GDM1 (cell line): ENCODE data around the gene KRT15.

ENCODE experiments used
- DNase-seq: peaks from one replicate; lab custom pipeline; 2025; lab: John Stamatoyannopoulos, UW

Gene KRT15

GRCh38 chr17:41480136-41480535 is 38.6 kb downstream of the KRT15 start:
- no peak for DNase-seq

- DNase-seq: no peak
Measured at GRCh38 chr17:41478237-41478636, 40.5 kb downstream of the KRT15 start.

GRCh38 chr17:41476866-41477815 is 41.5 kb downstream of the KRT15 start:
- DNase-seq: no peak

DNA sequence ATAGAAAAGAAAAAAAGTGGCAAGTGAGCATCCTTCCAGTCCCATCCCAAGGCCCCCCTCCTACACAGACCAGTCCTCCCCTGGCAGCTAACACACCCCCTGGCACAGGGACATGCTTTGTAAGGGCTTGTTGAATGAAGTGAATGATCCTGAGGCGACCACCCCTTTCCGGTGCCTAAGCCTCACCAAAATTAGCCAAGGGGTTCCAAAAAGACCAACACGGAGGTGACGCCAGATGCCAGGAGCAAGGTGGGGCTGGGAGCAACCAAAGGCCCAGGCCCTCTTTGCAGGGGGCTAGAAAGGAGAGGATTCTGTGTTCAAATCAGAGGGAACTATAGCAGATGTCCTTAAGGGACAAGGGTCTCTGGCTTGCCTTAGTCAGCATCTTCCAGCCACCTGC is 43.3 kb downstream of the KRT15 start:
- no peak for DNase-seq

DNA sequence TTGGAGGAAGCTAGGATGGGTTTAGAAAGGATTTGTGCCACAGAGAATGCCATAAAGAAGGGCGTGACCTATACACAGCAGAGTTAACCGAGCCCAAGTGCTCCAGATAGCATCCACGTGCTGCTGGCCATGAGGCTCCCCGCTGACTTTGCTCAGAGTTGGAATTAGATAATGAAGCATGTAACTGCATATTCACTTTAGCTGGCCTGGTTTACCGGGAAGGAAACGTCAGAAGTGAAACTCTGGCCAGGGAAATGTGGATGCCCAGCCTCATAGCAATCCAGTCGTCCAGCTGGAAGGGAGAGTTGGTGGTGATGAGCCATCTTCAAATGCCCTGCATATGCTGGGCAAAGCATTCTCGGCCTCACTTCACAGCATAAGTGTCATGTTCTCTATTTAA is 43.8 kb downstream of the KRT15 start:
- no peak for DNase-seq

- DNase-seq: no peak
Measured at GRCh38 chr17:41468346-41468745, 50.3 kb downstream of the KRT15 start.

DNA sequence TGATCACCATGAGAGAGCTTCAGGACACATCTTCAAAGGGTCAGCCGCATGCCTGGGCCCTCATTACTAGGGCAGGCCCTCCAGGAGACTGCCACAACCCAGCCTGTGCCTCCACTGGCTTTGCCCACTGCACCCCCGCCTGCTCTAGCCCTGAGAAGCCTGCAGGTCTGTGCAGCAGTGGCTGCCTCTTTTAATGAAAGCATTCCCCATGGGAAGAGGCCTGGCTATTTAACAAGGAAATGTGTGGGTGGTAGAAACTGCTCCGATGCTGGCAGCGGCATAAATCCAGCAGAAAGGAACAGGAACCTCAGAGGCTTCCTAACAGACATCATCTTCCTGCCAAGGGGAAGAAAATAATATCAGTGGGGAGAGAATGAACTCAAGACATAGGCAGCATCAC is 51.1 kb downstream of the KRT15 start:
- no peak for DNase-seq

DNA sequence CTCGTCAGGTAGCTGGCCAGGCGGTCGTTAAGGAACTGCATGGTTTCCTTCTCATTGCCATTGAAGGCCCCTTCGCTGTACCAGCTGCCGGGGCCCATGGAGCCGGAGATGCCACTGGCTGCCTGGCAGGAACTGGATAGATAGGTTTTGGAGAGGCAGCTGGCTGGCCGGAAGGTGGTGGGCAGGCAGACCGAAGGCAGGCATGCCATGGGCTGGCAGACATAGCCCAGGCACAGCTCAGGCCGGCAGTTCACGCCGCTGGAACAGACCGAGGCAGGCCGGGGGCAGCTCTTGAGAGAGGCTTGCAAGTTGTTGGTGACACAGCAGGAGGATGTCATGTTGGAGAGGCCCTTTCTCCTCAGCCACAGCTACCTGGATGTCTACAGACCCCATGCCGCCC is 51.7 kb downstream of the KRT15 start, which contains the start of gene KRT32:
Gene KRT32 (minus strand): TSS at position 399 of the 400 bp plus-strand sequence. CDS start 61 bp downstream, at position 338.
- DNase-seq: no peak

DNA sequence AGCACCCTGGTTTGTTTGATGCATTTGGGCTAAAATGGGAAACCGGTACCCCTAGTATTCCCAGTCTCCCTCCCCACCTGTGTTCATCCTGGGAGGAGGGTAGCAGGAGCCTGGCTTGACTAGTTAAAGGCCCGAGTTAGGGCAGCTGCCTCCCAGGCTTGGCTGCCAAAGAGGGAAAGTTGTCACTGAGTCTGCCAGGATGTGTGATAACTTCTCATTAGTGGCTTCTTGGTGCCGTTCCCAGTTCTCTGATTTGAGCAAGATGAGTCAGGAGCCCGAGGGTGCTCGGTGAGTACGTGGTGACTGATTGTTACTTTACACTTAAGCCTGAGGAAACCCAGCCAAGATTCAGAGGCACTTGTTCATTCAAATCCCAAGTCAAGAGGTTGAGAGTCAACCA is 54.0 kb downstream of the KRT15 start:
- DNase-seq: no peak

DNA sequence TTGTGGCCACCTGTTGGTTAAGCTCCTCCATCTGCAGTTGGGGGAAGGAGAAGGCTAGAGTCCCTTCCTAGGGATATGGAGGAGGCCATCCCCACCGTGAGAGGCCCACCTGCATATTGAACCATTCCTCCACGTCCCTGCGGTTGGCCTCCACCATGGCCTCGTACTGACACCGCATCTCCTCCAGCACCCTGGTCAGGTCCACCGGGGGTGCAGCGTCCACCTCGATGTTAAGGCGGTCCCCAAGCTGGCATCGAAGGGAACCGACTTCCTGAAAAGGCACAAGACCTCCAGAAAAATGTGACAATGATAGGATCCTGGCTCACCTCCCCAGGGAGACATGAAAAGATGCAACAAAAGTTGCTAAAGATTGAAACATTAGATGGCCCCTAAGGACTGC is 54.5 kb downstream of the KRT15 start:
- no peak for DNase-seq

DNA sequence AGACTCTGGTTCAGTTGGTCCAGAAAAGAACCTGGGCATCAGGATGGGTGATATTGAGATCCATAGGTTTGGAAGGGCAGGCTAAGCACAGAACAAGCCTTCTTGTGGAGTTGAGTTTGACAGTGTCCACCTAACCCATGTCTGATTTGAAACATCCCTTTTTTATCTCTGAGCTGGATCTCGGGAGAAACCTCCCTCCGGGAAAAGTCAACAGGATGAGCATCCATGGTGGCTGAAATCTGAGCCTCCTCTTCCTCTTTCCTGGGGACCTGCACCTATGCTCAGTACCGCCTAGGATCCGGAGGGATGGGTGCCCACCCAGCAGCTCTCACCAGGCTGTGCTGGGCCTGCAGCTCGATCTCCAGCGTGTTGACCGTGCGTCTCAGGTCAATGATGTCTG is 54.9 kb downstream of the KRT15 start:
- no peak for DNase-seq
